ENCODE measurements around the gene TYMP.
"Not testable (repeated sequence)": the region's sequence is repeated elsewhere in the genome, so short reads cannot be mapped to it uniquely, and the experiment has no call there.

TYMP gene

DNA sequence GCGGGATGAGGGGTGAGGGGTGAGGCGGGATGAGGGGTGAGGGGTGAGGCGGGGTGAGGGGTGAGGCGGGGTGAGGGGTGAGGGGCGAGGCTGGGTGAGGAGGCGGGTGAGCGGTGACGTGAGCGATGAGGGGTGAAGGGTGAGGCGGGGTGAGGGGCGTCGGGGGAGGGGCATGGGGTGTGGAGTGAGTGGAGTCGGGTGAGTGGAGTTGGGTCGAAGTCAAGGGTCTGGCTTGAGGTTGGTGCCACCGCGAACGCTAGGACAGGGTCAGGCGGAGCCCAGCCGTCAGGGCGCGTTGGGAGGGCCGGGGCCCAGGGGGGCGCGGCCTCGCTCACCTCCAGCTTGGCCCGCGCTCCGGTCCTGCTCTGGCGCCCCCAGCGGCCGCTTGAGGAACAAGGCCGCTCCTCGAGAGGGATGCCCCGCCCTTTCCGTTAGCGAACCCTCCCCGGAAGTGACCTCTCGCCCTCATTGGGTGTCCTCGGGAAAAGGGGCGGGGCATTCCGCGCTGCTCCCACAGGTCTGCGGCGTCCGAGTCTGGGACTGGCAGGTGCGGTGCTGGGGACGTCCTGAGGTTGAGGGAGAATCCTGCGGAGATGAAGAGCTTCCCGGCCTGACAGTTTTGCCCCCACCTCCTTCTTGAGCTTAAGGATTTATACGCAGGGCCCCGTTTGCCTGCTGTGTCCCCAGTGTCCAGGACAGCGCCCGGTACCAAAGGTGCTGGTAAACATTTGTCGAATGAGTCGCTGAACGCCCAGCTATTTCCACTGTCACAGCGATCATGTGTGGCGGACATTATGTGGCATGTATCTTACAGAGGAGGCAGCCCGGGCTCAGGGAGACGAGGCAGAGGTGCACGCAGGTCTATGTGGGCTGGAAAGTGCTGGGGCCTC is 33.0 kb upstream of the TYMP start, which contains the start of gene SYCE3:
Gene SYCE3, minus strand, starts transcription at position 397 of the 890 bp plus-strand sequence. CDS start 6,514 bp downstream, outside the sequence.
- DNase-seq = peak; percentile 56

DNA sequence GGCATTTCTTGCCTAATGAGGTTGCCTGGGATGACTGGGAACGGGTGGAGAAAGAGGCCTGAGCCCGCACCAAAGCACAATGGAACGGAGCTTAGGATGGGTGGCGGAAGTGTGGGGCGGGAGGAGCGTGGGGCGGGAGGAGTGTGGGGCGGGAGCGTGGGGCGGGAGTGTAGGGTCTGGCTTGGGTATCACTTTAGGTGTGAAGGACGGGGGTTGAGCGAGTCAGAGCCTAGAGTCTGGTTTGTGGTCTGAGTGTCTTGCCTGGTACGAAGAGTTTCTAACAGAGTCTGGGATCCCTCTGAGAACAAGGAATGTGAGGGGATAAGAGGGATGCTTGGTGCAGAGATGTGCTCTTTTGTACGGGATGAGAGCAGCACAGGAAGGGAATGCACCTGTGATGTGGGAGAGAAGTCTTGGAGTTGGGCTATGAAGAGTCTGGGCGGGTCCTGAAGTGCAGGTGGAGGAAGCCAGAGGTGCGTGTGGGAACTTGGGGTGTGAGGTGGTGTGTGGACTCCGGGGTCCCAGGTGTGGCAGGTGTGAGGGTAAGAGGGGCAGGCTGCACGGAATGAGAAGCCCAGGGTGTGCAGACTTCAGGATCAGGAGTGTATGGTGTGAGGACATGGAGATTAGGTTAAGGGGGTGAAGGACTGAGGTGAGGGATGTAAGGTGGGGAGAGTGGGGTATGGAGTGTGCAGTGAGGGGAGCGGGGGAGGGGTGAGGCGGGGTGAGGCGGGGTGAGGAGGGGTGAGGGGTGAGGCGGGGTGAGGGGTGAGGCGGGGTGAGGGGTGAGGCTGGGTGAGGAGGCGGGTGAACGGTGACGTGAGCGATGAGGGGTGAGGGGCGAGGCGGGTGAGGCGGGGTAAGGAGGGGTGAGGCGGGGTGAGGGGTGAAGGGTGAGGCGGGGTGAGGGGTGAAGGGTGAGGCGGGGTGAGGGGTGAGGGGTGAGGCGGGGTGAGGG is 31.9 kb upstream of the TYMP start:
- no peak for DNase-seq

DNA sequence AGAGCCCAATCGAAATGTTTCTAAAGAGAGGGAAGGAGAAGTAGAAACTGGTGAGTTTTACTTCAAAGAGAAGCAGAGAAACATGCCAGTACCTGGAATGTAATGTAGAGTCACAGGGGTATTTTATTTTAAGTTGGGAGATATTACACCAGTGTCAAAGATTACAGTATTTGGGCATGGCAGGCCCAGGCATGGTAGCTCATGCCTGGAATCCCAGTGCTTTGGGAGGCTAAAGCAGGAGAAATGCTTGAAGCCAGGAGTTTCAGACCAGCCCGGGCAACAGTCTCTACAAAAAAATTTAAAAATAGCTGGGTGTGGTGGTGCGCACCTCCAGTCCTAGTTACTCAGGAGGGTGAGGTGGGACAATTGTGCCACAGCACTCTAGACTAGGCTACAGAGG is 30.2 kb upstream of the TYMP start:
- DNase-seq = no peak

DNA sequence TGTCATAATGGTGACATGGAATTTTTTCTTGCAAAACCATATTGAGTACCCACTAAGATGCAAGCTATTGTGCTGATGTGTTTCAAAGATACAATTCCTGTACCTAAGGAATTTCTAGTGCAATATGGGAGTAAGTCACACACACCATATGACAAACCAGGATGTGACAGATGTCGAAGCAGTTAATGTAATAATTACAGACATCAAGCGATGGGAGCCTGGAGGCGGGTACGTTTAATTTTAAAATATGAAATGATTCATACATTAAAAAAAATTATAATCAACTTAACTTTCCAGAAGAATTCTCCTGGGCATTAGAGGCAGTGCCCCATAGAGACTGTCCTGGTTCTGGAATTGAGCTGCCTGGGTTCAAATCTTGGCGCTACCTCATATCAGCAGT is 26.9 kb upstream of the TYMP start:
- no peak for DNase-seq

DNA sequence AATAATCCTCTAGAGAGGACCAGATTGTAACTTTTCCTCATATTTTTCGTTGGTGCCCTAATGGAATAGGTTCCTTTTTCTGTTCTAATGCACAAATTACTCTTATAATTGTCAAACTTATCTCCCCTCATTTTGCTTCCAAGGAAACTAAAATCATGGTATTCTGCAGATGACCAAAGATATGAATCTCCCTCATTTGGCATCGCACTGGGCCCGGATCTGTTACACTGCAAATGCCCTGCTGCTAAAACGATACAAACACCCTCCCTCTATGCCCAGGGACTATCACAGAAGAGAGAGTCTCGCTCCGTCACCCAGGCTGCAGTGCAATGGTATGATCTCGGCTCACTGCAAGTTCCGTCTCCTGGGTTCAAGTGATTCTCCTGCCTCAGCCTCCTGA is 23.5 kb upstream of the TYMP start:
- no peak for DNase-seq

DNA sequence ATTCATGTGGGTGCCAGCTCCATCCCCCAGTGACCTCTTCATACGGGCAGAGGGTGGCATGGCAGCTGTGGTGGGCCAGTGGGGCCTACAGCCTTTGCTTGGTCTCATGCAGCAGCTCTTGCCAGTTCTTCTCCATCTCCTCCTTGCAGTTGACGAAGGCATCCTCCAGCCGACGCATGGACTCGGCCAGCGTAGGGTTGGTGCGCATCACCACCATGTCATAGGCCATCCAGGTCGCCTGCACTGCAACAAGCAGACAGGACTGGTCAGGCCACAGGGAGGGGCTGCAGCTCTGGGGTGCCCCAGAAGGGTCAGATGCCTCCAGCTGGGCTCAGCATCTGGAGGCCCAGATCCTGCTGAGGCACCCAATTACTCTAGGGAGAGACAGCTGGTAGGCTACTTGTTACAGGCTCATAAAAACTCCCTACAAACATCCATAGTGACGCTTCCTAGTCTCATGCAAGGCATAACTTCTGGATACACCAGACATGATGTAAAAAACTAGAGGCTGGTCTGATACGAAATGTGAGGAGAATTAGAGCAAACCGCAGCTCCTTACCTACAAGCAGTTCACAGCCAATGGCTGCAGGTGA is 21.4 kb upstream of the TYMP start:
- DNase-seq = no peak

DNA sequence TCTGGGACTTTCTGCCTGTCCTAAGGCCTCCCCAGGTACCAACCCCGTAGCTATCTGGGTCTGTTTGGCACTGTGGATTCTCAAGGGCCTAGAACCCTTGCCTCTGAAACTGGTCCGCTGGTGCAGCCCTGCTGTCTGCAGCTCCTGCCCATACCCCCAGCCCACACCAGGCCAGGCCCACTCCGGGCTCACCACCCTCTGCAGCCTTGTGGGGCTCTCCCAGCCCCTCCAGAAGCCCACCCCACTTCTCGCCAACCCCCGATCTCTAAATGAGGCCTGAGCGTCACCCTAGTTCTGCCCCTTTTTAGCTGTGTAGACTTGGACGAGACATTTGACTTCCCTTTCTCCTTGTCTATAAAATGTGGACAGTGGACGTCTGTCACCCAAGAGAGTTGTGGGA is 20.6 kb upstream of the TYMP start:
- DNase-seq = no peak

DNA sequence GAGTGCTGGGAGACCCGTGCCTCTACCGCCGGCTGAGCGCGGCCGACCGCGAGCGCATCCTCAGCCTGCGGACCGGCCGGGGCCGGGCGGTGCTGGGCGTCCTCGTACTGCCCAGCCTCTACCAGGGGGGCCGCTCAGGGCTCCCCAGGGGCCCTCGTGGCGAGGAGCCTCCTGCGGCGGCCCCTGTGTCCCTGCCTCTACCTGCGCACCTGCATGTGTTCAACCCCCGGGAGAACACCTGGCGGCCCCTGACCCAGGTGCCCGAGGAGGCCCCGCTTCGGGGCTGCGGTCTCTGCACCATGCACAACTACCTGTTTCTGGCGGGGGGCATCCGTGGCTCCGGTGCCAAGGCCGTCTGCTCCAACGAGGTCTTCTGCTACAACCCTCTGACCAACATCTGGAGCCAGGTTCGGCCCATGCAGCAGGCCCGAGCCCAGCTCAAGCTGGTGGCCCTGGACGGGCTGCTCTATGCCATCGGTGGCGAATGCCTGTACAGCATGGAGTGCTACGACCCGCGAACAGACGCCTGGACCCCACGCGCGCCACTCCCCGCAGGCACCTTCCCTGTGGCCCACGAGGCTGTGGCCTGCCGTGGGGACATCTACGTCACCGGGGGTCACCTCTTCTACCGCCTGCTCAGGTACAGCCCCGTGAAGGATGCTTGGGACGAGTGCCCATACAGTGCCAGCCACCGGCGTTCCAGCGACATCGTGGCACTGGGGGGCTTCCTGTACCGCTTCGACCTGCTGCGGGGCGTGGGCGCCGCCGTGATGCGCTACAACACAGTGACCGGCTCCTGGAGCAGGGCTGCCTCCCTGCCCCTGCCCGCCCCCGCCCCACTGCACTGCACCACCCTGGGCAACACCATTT is 19.3 kb upstream of the TYMP start:
- no peak for DNase-seq

DNA sequence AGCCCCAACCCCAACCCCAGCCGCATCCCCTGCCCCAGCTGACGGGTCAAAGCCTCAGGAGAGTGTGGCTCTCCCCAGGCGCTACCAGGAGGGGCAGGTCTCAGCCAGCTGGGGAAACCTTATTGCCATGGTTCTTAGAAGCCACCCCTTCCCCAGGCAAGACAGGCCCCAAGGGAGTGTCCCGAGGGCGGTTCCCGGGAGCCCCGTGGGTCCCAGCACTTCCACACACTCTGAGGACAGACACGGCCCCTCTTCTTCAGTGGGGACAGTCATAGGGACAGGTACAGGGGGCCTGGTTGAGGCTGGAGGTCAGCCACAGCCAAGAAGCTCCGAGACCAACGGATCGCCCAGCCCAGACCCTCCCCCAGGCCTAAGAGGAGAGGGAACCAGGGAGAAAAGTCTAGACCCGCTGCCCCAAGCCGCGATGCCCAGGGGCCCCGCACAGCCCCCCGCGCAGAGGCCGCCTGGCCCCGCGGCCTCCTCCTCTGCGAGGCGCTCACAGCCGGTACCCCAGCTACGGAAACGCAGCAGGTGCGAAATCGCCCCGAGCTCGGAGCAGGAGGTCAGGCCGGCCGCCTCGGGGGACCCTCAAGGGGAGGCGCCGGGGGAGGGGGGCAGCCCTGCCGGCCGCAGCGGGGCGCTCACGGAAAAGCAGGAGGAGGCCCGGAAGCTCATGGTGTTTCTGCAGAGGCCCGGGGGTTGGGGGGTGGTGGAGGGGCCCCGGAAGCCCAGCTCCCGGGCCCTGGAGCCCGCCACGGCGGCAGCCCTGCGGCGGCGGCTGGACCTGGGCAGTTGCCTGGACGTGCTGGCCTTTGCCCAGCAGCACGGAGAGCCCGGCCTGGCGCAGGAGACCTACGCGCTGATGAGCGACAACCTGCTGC is 18.5 kb upstream of the TYMP start:
- DNase-seq = no peak

DNA sequence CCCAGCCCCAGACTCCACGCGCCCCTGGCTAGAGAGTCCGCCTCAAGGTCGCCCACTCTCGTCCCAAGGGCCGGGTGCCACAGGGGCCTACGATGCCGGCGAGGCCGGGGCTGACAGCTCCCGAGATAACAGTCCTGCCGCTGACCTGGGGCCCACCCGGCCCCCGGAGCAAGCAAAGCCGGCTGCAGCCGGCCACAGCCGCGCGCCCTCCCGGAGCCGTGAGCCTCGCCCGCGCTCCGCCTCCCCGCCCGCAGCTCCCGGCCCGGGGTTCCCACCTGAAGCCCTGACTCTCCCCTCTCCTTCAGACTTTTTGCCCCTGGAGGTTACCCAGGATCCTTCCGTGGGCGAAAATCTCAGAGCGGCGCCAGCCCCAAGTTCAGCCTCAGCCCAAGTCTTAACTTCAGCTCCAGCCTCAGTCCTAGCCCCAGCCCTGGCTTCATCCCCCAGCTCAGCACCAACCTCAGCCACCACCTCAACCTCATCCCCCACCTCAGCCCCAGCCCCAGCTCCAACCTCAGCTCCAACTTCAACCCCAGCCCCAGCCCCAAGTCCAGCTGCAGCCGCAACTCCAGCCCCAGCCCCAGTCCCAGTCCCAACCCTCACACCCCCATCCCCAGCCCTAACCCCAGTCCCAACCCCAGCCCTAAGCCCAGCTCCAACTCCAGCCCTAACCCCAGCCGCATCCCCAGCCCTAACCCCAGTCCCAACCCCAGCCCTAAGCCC is 17.6 kb upstream of the TYMP start:
- no peak for DNase-seq

DNA sequence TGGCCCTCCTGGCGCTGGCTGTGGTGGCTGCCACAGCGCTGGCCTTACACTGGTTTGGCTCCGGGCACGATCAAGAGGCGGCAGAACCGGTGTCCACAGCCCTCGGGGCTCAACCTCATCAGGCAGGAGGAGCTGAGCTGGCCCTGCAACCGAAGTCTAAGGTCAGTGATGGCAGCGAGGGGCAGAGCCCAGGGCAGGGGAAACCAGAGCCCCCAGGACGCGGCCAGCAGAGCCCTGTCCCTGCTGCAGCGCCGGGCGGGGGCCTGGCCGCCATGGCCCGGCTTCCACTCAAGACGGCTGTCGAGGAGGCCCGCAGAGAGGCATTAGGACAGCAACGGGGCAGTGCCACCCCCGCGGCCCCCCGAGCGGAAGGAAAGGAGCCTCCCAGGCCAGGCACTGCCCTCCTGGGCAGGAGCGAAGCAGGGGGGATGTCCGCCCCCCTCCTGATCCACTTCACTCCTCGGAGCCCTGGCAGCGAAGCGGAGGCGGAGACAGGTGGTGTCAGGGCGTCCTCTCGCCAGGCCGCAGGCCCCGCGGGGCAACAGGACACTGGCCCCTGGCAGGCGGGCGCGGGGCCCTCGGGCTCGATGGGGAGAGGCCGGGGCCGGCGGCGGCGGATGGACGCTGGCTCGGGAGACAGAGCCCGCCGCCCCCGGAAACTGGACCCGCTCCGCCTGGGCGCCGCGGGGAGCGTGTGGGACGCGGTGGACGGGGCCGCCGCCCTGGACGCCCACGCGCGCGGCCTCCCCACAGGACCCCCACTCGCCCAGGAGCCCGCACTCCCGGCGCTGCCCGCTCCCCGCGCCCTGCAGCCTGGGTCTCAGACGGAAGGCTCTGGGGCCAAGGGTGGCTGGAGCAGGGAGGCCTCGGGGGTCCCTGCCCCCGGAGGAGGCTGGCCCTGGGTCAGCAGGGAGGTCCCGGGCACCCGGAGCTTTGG is 16.8 kb upstream of the TYMP start:
- DNase-seq = no peak

DNA sequence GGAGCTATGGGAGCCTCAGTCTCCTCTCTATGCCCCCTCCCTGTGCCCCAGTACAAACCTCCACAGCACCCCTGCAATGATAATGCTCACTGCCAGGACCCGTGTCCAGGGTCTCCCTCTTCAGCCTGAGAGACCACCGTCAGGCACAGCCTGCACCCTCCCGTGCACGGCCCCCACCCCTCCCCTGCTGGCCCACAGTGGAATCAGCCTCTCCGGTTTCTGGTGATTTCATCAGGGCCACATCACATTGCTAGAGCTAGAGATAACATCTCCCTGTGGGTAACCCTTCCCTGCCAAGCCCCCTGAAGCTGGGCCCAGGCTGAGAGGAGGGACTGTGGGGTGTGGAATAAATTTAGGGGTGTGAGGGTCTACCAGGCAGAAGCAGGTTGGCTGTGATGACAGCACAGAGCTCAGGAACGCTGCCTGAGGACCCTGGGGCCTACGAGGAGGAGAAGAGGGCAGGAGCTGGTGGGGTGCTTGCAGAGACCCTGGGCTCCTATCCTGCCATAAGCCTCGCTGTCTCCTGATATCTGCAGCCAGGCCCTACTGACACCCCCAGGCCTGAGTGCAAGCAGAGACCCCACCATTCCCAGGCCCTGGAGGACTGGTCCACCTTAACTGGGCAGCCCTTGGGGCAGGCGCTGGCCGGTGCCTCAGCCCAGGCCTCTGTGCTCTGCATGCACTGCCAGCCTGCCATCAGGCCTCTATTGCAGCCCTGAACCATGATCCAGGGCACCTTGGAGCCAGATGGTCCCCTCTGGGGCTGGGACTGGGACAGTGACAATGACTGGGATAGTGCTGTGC is 15.9 kb upstream of the TYMP start, which contains the start of gene KLHDC7B:
Gene KLHDC7B, plus strand, starts transcription at position 378 of the 804 bp plus-strand sequence. Its CDS starts 345 bp downstream, at position 723.
- no peak for DNase-seq

DNA sequence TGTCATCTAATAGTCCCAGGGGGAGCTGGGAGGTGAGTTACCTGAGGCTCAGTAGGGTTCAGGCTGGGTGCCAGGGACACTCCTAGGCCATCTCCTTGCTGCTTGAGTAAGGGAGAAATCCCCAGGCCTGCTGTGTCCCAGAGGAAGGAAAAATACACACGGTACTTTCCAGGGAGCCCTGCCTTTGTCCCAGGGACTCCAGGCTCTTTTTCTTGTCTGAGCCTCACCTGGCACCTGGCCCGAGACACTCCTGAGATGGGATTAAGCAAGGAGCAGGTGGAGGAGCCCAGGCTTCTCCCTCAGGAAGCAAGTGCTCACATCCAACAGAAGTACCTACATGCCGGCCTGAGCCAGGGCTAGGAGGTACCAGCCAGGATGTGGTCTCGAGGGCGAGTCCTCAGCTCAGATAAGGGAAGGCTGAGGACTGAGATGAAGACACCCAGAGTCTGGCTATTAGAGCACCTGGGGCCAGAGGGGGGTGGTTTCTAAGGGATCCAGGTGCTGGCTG is 15.0 kb upstream of the TYMP start:
- DNase-seq = no peak

DNA sequence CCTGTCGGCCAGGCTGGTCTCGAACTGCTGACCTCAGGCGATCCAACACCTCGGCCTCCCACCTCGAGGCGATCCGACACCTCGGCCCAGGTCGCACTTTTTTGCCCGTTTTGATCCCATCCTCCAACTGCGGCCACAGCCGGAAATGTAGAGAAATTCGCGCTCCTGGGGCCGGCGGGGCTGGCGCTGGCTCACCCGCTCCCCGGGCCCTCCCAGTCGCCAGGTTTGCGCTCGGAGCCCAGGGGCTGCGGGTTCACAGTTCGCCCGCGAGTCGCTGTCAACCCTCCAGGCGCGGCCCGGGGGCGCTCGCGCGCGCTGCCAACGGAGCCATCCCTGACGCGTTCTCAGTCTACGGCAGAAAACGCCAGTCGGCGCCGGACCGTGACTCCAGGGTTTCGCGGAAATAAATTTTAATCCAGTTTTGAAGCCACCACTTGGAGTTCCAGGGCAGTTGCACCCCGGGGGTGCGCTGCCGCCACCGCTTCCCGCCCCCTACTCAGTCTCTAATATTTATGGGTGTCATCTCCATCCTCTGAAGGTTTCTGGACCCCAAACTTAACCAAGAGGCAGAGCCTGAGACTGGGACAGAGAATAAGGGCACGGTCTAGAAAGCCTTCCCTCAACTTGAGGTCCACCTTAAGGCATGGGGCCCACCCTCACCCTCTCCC is 14.4 kb upstream of the TYMP start:
- no peak for DNase-seq

DNA sequence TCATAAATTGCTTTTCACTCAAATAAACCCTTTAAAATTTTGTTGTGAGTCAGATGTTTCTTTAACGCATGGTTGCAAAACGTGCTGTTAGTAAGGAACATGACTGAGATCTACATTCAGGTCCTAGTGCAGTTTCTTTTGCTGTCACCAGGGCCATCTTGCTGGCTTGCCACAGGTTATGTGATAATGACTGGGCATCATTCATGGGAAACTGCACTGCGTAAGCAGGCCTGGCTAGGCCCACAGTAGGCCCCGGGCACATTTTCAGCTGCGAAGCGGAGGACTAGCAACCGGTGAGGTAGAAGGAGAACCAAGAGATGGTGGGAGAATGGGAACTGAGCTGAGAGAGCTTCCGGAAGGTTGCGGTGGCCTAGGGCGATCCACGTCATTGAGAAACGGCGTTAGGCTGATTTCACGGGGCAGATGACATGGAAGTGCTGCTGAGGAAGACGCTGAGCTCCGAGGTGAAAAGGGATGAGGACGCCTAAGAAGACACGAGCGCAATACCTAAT is 12.7 kb upstream of the TYMP start:
- no peak for DNase-seq

DNA sequence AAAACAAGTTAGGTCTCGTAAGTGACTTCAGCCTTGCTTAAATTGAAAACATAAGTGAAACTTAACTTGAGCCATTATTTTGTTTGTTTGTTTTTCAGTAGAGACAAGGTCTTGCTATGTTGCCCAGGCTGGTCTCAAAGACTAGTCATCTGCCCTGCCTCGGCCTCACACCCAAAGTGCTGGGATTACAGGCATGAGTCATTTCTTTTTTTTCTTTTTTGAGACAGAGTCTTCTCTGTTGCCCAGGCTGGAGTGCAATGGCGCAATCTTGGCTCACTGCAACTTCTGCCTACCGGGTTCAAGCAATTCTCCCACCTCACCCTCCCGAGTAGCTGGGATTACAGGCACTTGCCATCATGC is 11.8 kb upstream of the TYMP start:
- not testable (repeated sequence) for DNase-seq

DNA sequence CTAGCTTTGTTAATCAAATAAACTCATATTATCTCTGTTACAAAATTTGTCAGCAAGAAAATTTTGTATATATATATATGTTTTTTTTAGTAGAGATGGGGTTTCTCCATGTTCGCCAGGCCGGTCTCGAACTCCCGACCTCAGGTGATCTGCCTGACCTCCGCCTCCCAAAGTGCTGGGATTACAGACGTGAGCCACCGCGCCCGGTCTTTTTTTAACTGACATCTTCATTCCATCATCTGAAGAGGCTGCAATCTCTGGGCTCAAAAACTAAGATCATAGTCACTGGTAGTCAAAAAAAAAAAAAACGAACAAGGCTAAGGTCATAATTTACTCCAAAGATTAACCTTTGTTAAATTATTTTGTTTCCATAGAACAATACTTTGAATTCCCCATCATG is 10.6 kb upstream of the TYMP start:
- no peak for DNase-seq
